BLaER1 (cell line): ENCODE data around the gene MET.

Experiments used
- H3K27ac ChIP-seq: shearing (Covaris generic); formaldehyde crosslinking; 2 replicates; pipeline ENCODE4 v1.8.1; 2022
- H3K27me3 ChIP-seq: shearing (Covaris generic); formaldehyde crosslinking; 2 replicates; pipeline ENCODE4 v1.8.1; 2022
- H3K36me3 ChIP-seq: shearing (Covaris generic); formaldehyde crosslinking; 2 replicates; pipeline ENCODE4 v1.8.1; 2022
- H3K4me1 ChIP-seq: shearing (Covaris generic); formaldehyde crosslinking; 2 replicates; pipeline ENCODE4 v1.8.1; 2022
- H3K4me2 ChIP-seq: shearing (Covaris generic); formaldehyde crosslinking; 2 replicates; pipeline ENCODE4 v1.8.1; 2022
- H3K4me3 ChIP-seq: shearing (Covaris generic); formaldehyde crosslinking; 2 replicates; pipeline ENCODE4 v1.8.1; 2022
- H3K9ac ChIP-seq: shearing (Covaris generic); formaldehyde crosslinking; 2 replicates; pipeline ENCODE4 v1.8.1; 2022
- H3K9me3 ChIP-seq: shearing (Covaris generic); formaldehyde crosslinking; 2 replicates; pipeline ENCODE4 v1.8.1; 2022
- H4K20me1 ChIP-seq: shearing (Covaris generic); formaldehyde crosslinking; 2 replicates; pipeline ENCODE4 v1.8.1; 2022
- Cebpa-rat ChIP-seq: shearing (Covaris generic); IDR thresholded peaks from 2 replicates; pipeline ENCODE4 v1.8.1; 2022

The MET gene

DNA sequence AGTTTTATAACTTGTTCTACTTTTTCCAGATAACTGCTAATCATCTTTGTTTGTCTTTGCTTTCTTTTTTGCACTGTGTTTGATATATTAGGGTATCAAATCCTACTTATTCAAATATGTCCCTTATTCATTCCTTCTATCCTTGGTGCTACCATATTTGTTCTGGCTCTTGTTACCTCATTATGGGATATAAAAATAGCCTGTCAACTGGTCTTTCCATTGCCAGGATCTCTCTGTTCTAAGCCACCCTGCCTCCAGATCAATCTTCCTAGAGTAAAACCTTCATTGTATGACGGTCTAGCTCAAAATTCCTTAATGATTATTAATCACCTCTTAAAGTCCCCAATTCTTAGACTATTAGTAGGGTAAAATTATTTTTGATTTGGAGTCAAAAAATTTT, 25.2 kb downstream of the MET start:
- Histone ChIP-seq H3K27ac (no peak overlapping the region), H4K20me1 (no peaks in the 10 kb centered on the region), H3K4me1 (no peaks in the 10 kb centered on the region), H3K4me2 (no peak overlapping the region), H3K9me3 (no peaks in the 10 kb centered on the region), H3K9ac (no peak overlapping the region), H3K4me3 (no peak overlapping the region), H3K36me3 (no peaks in the 10 kb centered on the region), H3K27me3 (no peaks in the 10 kb centered on the region)
- no peak for TF ChIP-seq Cebpa-rat

DNA sequence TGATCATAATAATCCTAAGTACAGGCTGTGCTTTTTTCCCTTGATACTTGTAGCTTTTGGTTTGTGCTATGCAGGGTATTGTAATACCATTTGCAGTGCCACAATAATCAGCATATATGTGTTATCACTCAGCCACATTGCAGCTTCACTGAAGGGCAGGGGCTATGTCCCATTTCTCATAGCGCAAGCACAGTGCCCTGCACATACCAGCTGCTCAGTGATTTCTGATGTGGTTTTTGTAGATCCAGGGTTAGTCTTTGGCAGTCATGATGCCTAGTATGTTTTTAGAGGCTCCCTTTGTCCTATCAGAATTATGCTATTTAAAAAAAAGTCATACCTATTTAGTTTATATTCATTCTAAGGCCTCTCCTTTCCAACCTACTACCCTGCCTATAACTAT, 25.8 kb downstream of the MET start:
- no peaks in the 10 kb centered on the region for H3K27me3 ChIP-seq
- no peak overlapping the region for H3K4me2 ChIP-seq
- no peak overlapping the region for H3K4me3 ChIP-seq
- no peaks in the 10 kb centered on the region for H3K9me3 ChIP-seq
- H3K36me3 ChIP-seq: no peaks in the 10 kb centered on the region
- H3K27ac ChIP-seq: no peak overlapping the region
- TF ChIP-seq Cebpa-rat: no peak
- no peak overlapping the region for H3K9ac ChIP-seq
- no peaks in the 10 kb centered on the region for H3K4me1 ChIP-seq
- H4K20me1 ChIP-seq: no peaks in the 10 kb centered on the region

DNA sequence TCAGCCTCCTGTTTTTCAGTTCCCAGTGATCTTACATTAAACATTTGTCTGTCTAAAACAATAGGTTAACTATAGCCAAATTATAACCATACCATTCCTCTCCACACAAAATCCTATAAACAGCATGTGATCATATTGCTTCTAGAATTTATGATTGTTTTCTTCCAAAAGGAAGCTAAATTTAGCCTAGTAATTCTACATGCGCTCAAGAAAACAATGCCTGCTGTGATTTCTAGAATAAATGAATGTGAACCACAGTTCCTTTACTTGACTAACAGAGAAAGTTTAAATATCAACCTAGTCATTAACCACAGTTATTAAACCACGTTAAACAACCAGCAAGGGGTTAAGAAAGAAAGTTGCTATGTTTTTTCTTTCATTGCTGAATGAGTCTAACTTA, 26.4 kb downstream of the MET start:
- Histone ChIP-seq H4K20me1 (no peaks in the 10 kb centered on the region), H3K9me3 (no peaks in the 10 kb centered on the region), H3K4me2 (no peak overlapping the region), H3K27ac (no peak overlapping the region), H3K4me3 (no peak overlapping the region), H3K9ac (no peak overlapping the region), H3K27me3 (no peaks in the 10 kb centered on the region), H3K36me3 (no peaks in the 10 kb centered on the region), H3K4me1 (no peaks in the 10 kb centered on the region)
- no peak for TF ChIP-seq Cebpa-rat

- H3K4me1 ChIP-seq: no peaks in the 10 kb centered on the region
- H3K9me3 ChIP-seq: no peaks in the 10 kb centered on the region
- no peaks in the 10 kb centered on the region for H4K20me1 ChIP-seq
- no peak overlapping the region for H3K4me3 ChIP-seq
- H3K36me3 ChIP-seq: no peaks in the 10 kb centered on the region
- no peak overlapping the region for H3K9ac ChIP-seq
- no peak overlapping the region for H3K4me2 ChIP-seq
- H3K27ac ChIP-seq: no peak overlapping the region
- H3K27me3 ChIP-seq: no peaks in the 10 kb centered on the region
- no peak for TF ChIP-seq Cebpa-rat
Measured at GRCh38 chr7:116698930-116699721, 27.1 kb downstream of the MET start.

DNA sequence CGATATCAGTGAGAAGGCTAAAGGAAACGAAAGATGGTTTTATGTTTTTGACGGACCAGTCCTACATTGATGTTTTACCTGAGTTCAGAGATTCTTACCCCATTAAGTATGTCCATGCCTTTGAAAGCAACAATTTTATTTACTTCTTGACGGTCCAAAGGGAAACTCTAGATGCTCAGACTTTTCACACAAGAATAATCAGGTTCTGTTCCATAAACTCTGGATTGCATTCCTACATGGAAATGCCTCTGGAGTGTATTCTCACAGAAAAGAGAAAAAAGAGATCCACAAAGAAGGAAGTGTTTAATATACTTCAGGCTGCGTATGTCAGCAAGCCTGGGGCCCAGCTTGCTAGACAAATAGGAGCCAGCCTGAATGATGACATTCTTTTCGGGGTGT, 27.7 kb downstream of the MET start:
- H3K4me1 ChIP-seq: no peaks in the 10 kb centered on the region
- no peaks in the 10 kb centered on the region for H3K9me3 ChIP-seq
- H3K4me3 ChIP-seq: no peak overlapping the region
- no peaks in the 10 kb centered on the region for H3K27me3 ChIP-seq
- H4K20me1 ChIP-seq: no peaks in the 10 kb centered on the region
- H3K27ac ChIP-seq: no peak overlapping the region
- no peak for TF ChIP-seq Cebpa-rat
- no peaks in the 10 kb centered on the region for H3K36me3 ChIP-seq
- H3K4me2 ChIP-seq: no peak overlapping the region
- no peak overlapping the region for H3K9ac ChIP-seq

GRCh38 chr7:116702046-116702785, 30.2 kb downstream of the MET start:
- no peak overlapping the region for H3K9ac ChIP-seq
- no peaks in the 10 kb centered on the region for H3K36me3 ChIP-seq
- H3K27me3 ChIP-seq: no peaks in the 10 kb centered on the region
- H3K27ac ChIP-seq: no peak overlapping the region
- H4K20me1 ChIP-seq: no peaks in the 10 kb centered on the region
- no peaks in the 10 kb centered on the region for H3K9me3 ChIP-seq
- no peak for TF ChIP-seq Cebpa-rat
- no peak overlapping the region for H3K4me2 ChIP-seq
- H3K4me1 ChIP-seq: no peaks in the 10 kb centered on the region
- H3K4me3 ChIP-seq: no peak overlapping the region

DNA sequence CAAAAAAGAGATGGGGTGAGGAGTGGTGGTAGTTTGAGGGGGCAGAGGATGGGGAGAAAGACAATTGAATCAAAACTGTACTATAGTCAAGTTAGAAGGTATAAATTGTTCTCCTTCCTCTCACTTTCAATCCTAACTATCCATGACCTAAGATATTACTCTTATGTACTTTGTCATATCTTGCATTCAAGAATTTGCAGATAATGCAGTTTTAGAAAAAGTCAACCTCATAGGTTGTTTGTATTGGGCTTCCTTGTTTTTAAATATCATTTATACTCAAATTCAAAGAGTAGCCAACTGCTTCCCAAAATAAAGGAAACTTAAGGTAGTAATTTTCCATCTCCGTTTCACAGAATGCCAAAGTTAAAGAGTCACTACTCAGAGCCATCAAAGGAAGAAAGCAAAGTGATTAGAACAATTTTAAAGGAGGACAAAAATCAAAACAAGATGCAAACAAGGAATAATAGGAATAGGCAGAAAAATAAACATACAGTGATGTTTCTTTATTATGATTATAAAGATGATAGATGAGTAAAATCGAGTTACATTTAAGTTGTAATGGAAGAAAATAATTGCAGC, 32.7 kb downstream of the MET start:
- no peaks in the 10 kb centered on the region for H3K36me3 ChIP-seq
- no peaks in the 10 kb centered on the region for H3K9me3 ChIP-seq
- H3K4me3 ChIP-seq: no peak overlapping the region
- H3K4me1 ChIP-seq: no peaks in the 10 kb centered on the region
- H4K20me1 ChIP-seq: no peaks in the 10 kb centered on the region
- H3K27ac ChIP-seq: no peak overlapping the region
- H3K9ac ChIP-seq: no peak overlapping the region
- no peak overlapping the region for H3K4me2 ChIP-seq
- no peaks in the 10 kb centered on the region for H3K27me3 ChIP-seq
- no peak for TF ChIP-seq Cebpa-rat

GRCh38 chr7:116705419-116705818, 33.4 kb downstream of the MET start:
- Histone ChIP-seq H3K9ac (no peak overlapping the region), H4K20me1 (no peaks in the 10 kb centered on the region), H3K27ac (no peak overlapping the region), H3K4me2 (no peak overlapping the region), H3K4me1 (no peaks in the 10 kb centered on the region), H3K27me3 (no peaks in the 10 kb centered on the region), H3K36me3 (no peaks in the 10 kb centered on the region), H3K4me3 (no peak overlapping the region), H3K9me3 (no peaks in the 10 kb centered on the region)
- TF ChIP-seq Cebpa-rat: no peak

- Histone ChIP-seq H3K36me3 (no peaks in the 10 kb centered on the region), H3K4me1 (no peaks in the 10 kb centered on the region), H3K27ac (no peak overlapping the region), H3K27me3 (no peaks in the 10 kb centered on the region), H3K9ac (no peak overlapping the region), H4K20me1 (no peaks in the 10 kb centered on the region), H3K4me2 (no peak overlapping the region), H3K4me3 (no peak overlapping the region), H3K9me3 (no peaks in the 10 kb centered on the region)
- no peak for TF ChIP-seq Cebpa-rat
Measured at GRCh38 chr7:116706668-116707126, 34.7 kb downstream of the MET start.

- H3K9ac ChIP-seq: no peak overlapping the region
- H3K4me2 ChIP-seq: no peak overlapping the region
- H3K27ac ChIP-seq: no peak overlapping the region
Measured at GRCh38 chr7:116707289-116707688, 35.3 kb downstream of the MET start.

More at GRCh38 chr7:116707289-116707688, 35.3 kb downstream of the MET start:
- H3K9me3 ChIP-seq: no peaks in the 10 kb centered on the region
- H3K36me3 ChIP-seq: no peaks in the 10 kb centered on the region
- no peak for TF ChIP-seq Cebpa-rat
- H3K4me3 ChIP-seq: no peak overlapping the region
- no peaks in the 10 kb centered on the region for H3K4me1 ChIP-seq
- H3K27me3 ChIP-seq: no peaks in the 10 kb centered on the region
- H4K20me1 ChIP-seq: no peaks in the 10 kb centered on the region
